GM18517 (cell line): ENCODE data around the gene KIAA1217.
A peak's percentile ranks its signal among the peaks of the same experiment; 100 is the strongest.

Experiments
- ATAC-seq: cut with Tn5 transposase; IDR thresholded peaks from one replicate; pipeline ENCODE4 v1.9.1; 2021; ENCODE audit warnings: mild to moderate bottlenecking, moderate library complexity; ENCODE audit not compliant: unreplicated experiment

The KIAA1217 gene

GRCh38 chr10:24207341-24207740, 1.6 kb upstream of the KIAA1217 start:
- no peak for ATAC-seq

- ATAC-seq = no peak
Measured at GRCh38 chr10:24207781-24208611, 942 bp upstream of the KIAA1217 start.

DNA sequence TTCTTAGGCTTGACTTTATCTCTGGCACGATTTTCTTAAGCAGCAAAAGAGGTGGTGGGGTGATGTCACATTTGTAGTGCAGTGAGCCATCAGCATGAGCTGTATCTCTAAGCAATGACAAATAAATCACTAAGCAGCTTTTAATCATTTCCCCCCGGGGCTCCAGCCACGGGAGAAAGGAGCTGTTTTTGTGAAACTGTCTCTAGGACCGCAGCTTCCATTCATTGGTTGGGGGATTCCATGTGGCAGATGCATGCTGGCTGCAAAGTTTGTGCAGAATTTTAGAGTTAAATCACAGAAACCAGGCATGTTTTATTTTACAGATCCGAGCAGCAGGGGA, 464 bp downstream of the KIAA1217 start:
- peak; percentile 44 for ATAC-seq

- peak; percentile 83 for ATAC-seq
Measured at GRCh38 chr10:24209946-24210491, 1.1 kb downstream of the KIAA1217 start.

- no peak for ATAC-seq
Measured at GRCh38 chr10:24210501-24210900, 1.6 kb downstream of the KIAA1217 start.

DNA sequence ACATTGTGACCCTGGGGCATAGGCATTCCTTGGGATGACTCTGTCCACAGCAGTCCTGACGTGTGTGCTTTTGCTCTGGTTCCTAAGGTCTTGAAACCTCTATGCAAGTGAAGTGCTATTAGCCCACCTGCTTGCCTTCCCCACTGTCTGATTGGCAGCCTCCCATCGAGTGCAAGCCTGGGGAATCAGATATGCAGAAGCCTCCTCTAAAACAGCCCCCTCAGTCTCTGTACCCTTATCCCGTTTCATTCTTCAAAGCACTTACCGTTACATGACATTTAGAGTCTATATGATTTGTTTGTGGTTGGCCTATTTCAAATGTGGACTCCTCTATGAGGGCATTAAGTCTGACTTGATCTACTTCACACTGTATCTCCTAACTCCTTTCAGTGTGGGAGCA, 4.3 kb downstream of the KIAA1217 start:
- no peak for ATAC-seq

- no peak for ATAC-seq
Measured at GRCh38 chr10:24213881-24214280, 4.9 kb downstream of the KIAA1217 start.

- no peak for ATAC-seq
Measured at GRCh38 chr10:24214762-24215161, 5.8 kb downstream of the KIAA1217 start.

GRCh38 chr10:24215196-24215595, 6.3 kb downstream of the KIAA1217 start:
- no peak for ATAC-seq

DNA sequence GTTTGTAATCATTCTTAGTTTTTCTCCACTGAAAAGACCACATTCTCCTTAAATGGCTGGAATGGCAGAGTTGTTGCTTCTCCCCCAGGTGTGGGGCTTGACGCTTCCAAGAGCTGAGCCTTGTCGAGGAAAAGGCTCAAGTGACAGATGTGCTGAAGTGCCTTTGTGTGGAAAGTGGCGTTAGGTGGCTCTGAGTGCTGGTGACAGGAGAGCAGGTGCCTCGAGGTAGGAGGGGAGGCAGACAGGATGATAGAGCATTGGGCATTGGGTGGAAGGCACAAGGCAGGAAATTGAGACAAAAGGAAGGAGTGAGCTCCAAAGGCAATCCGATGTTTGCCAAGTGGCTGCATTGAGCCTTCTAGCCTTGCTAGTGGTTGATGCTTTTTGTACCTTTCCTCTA, 6.7 kb downstream of the KIAA1217 start:
- no peak for ATAC-seq

DNA sequence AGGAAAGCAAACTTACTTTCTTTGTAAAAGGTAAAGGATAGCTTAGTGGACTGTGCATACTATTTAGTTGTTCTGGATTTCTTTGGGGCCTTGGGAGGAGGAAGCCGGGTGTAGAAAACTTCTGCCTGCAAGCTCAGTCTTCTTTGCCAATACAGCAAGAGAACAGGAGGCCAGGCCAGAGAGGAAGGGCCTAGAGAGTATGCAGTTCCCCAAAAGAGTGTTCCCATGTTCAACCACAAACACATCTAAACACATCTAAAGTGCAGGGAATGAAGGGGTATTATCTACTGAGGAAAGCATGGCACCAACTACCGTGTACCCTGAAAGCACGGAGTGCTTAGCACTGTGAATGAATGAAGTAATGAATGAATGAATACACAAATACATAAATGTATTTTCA, 11.0 kb downstream of the KIAA1217 start:
- ATAC-seq = no peak

GRCh38 chr10:24223341-24223740, 14.4 kb downstream of the KIAA1217 start:
- no peak for ATAC-seq

GRCh38 chr10:24223953-24224352, 15.0 kb downstream of the KIAA1217 start:
- ATAC-seq = no peak

- ATAC-seq = no peak
Measured at GRCh38 chr10:24228642-24229041, 19.7 kb downstream of the KIAA1217 start.

DNA sequence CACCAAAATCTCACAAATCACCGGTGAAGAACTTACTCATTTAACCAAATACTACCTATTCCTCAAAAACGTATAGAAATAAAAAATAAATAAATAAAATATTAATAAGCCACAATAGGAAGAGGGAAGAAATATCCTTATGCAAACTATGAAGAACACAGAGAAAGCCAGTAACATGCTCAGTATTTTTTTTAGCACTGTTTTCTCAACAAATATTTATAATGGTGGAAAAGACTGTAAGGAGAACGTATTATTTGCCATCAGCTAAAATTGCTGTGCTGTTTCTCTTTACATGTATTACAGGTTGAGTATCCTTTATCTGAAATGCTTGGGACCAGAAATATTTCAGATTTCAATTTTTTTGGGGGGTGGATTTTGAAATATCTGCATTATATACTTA, 21.0 kb downstream of the KIAA1217 start:
- no peak for ATAC-seq

GRCh38 chr10:24231200-24231599, 22.3 kb downstream of the KIAA1217 start:
- ATAC-seq = no peak

GRCh38 chr10:24234784-24235183, 25.8 kb downstream of the KIAA1217 start:
- ATAC-seq = no peak

GRCh38 chr10:24235471-24235870, 26.5 kb downstream of the KIAA1217 start:
- ATAC-seq = no peak

DNA sequence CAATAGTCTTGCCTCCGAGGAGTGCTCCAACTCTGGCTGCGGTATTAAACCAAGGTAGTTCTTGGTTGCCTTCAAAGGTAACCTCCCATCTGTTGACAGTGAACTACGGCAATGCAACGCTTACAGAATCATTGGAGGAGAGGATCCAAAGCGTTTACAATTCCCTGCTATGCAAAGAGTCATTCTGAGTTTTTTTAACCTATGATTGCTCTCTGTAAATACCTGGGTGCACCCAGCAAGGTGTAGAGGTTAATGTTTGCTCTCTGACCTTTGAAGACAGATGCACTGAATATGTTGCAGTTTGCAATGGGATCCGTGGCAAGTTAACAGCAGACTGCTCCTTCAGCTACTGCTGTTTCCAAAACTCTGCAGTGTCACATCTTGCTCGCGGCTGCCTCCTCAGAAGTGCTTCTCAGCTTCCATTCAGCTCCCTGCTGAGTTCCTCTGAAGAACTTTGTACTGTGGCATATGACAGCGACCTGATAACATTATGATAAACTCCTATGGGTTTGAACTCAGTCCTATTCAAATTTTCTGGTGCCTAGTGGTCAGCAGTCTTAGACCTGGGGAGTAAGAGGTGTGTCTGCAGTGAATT, 29.0 kb downstream of the KIAA1217 start:
- no peak for ATAC-seq

DNA sequence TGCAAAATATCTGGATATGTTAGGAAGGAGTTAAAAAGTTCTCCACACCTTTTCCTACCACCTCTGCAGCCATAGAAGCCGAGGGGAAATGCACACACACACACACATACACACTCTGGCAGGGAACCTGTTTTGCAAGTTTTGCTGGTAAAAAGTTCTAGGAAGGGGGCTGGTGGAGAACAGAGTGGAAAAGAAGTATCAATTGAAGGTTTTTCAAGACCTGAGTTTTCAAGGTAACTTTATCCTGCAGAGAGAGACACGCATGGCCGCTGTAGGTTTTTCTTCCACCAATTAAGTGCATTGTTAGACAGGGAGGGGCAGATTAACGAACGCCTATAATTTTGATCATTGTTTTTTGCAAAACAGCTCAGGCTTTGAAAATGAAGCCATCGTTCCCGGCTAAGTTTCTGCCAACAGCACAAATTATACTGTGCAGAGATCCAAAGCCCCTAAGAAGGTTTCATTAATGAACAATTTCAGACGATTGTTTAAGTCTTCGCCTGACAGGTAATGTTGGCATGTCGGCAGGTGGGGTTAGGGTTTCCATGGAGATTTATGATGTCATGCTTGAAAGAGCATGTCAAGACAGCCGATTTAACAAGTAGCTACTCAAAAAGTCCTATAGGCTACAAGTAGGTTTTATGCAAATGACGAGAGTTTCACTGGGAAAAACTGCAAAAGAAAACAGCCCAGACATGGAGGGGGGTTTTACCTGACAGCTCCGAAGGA, 29.7 kb downstream of the KIAA1217 start:
- ATAC-seq = no peak

GRCh38 chr10:24239289-24240040, 30.5 kb downstream of the KIAA1217 start:
- no peak for ATAC-seq
